ENCODE measurements around the gene CEP162. TPM values are rescaled to one million over a fixed set of nuclear protein-coding genes. Genes with fewer than 3 reads are reported as not detected.
"Not testable (repeated sequence)": the region's sequence is repeated elsewhere in the genome, so short reads cannot be mapped to it uniquely, and the experiment has no call there.

CEP162 gene
- total RNA-seq, 2 donors from 2014 or later, result 3.5 to 5.6 TPM

GRCh38 chr6:84119277-84119676, 108.2 kb downstream of the CEP162 start:
- peaks cover 2 to 4% of the 10 kb centered on the region in 2 donors for H3K36me3 Mint-ChIP-seq (ENCODE audit: insufficient read depth in 2 of 2)
- no peak for ATAC-seq (replicated peaks in 1 of 2)

GRCh38 chr6:84118191-84118590, 109.3 kb downstream of the CEP162 start:
- no peak for DNase-seq
- H3K4me1 Mint-ChIP-seq (ENCODE audit: low read depth), result no peaks in the 10 kb centered on the region
- no peak overlapping the region for H3K4me3 Mint-ChIP-seq
- H3K9me3 Mint-ChIP-seq, result peaks cover 4 to 9% of the 10 kb centered on the region in 2 donors
- H3K36me3 Mint-ChIP-seq (ENCODE audit: insufficient read depth in 2 of 2), result peaks cover 1 to 4% of the 10 kb centered on the region in 2 donors
- H3K27ac Mint-ChIP-seq, result no peak overlapping the region
- no peak for ATAC-seq (replicated peaks in 1 of 2)
- H3K27me3 Mint-ChIP-seq (ENCODE audit: low read depth), result peaks cover 8% of the 10 kb centered on the region

More at GRCh38 chr6:84119277-84119676, 108.2 kb downstream of the CEP162 start:
- Mint-ChIP-seq H3K4me3 (no peak overlapping the region), H3K27ac (no peak overlapping the region), H3K9me3 (peaks cover 4 to 9% of the 10 kb centered on the region in 2 donors), H3K4me1 (ENCODE audit: low read depth) (no peaks in the 10 kb centered on the region), H3K27me3 (ENCODE audit: low read depth) (peaks cover 4% of the 10 kb centered on the region)
- no peak for DNase-seq

GRCh38 chr6:84114933-84115594, 112.4 kb downstream of the CEP162 start:
- H3K4me1 Mint-ChIP-seq (ENCODE audit: low read depth); DNase-seq; H3K27me3 Mint-ChIP-seq (ENCODE audit: low read depth); H3K36me3 Mint-ChIP-seq (ENCODE audit: insufficient read depth in 2 of 2); H3K4me3 Mint-ChIP-seq; H3K9me3 Mint-ChIP-seq; ATAC-seq (replicated peaks in 1 of 2); H3K27ac Mint-ChIP-seq: not testable (repeated sequence)

- not testable (repeated sequence) for H3K4me3 Mint-ChIP-seq; H3K27ac Mint-ChIP-seq; H3K9me3 Mint-ChIP-seq; H3K36me3 Mint-ChIP-seq (ENCODE audit: insufficient read depth in 2 of 2); ATAC-seq (replicated peaks in 1 of 2); H3K4me1 Mint-ChIP-seq (ENCODE audit: low read depth); H3K27me3 Mint-ChIP-seq (ENCODE audit: low read depth); DNase-seq
Observed at GRCh38 chr6:84111351-84111750, 116.1 kb downstream of the CEP162 start.

GRCh38 chr6:84107495-84107894, 119.9 kb downstream of the CEP162 start:
- H3K9me3 Mint-ChIP-seq, result peaks cover 2 to 5% of the 10 kb centered on the region in 2 donors
- no peaks in the 10 kb centered on the region for H3K36me3 Mint-ChIP-seq (ENCODE audit: insufficient read depth in 2 of 2)
- DNase-seq (no peak), ATAC-seq (replicated peaks in 1 of 2) (no peak)
- no peak overlapping the region for H3K4me3 Mint-ChIP-seq
- H3K27me3 Mint-ChIP-seq (ENCODE audit: low read depth), result peaks cover 14% of the 10 kb centered on the region
- H3K4me1 Mint-ChIP-seq (ENCODE audit: low read depth), result no peaks in the 10 kb centered on the region
- H3K27ac Mint-ChIP-seq, result no peak overlapping the region

GRCh38 chr6:84105215-84105924, 122.1 kb downstream of the CEP162 start:
- DNase-seq; H3K27ac Mint-ChIP-seq; H3K9me3 Mint-ChIP-seq; H3K4me3 Mint-ChIP-seq; H3K36me3 Mint-ChIP-seq (ENCODE audit: insufficient read depth in 2 of 2); H3K4me1 Mint-ChIP-seq (ENCODE audit: low read depth); ATAC-seq (replicated peaks in 1 of 2): not testable (repeated sequence)
- H3K27me3 Mint-ChIP-seq (ENCODE audit: low read depth), result peaks cover 27% of the 10 kb centered on the region

- peaks cover 28% of the 10 kb centered on the region for H3K27me3 Mint-ChIP-seq (ENCODE audit: low read depth)
- no peaks in the 10 kb centered on the region for H3K4me1 Mint-ChIP-seq (ENCODE audit: low read depth)
- no peaks in the 10 kb centered on the region for H3K36me3 Mint-ChIP-seq (ENCODE audit: insufficient read depth in 2 of 2)
- no peak overlapping the region for H3K4me3 Mint-ChIP-seq
- no peak overlapping the region for H3K27ac Mint-ChIP-seq
- DNase-seq (no peak), ATAC-seq (replicated peaks in 1 of 2) (no peak)
- peaks cover 0 to 6% of the 10 kb centered on the region in 2 donors for H3K9me3 Mint-ChIP-seq
Observed at GRCh38 chr6:84103029-84103428, 124.4 kb downstream of the CEP162 start.

- ATAC-seq (replicated peaks in 1 of 2), result no peak
- Mint-ChIP-seq H3K4me3 (no peak overlapping the region), H3K9me3 (peaks cover 0 to 2% of the 10 kb centered on the region in 2 donors)
Observed at GRCh38 chr6:84095156-84095555, 132.3 kb downstream of the CEP162 start.

GRCh38 chr6:84093441-84094435, 133.7 kb downstream of the CEP162 start:
- DNase-seq (no peak), ATAC-seq (replicated peaks in 1 of 2) (no peak)
- Mint-ChIP-seq H3K27ac (no peak overlapping the region), H3K27me3 (ENCODE audit: low read depth) (no peaks in the 10 kb centered on the region), H3K4me1 (ENCODE audit: low read depth) (no peaks in the 10 kb centered on the region), H3K36me3 (ENCODE audit: insufficient read depth in 2 of 2) (no peaks in the 10 kb centered on the region), H3K9me3 (peaks cover 0 to 2% of the 10 kb centered on the region in 2 donors), H3K4me3 (no peak overlapping the region)

More at GRCh38 chr6:84095156-84095555, 132.3 kb downstream of the CEP162 start:
- no peak for DNase-seq
- H3K36me3 Mint-ChIP-seq (ENCODE audit: insufficient read depth in 2 of 2), result no peaks in the 10 kb centered on the region
- H3K4me1 Mint-ChIP-seq (ENCODE audit: low read depth), result no peaks in the 10 kb centered on the region
- H3K27me3 Mint-ChIP-seq (ENCODE audit: low read depth), result no peaks in the 10 kb centered on the region
- no peak overlapping the region for H3K27ac Mint-ChIP-seq

- H3K27ac Mint-ChIP-seq, result no peak overlapping the region
Observed at GRCh38 chr6:84089552-84089951, 137.9 kb downstream of the CEP162 start.

GRCh38 chr6:84089081-84089480, 138.4 kb downstream of the CEP162 start:
- no peak overlapping the region for H3K4me3 Mint-ChIP-seq

More at GRCh38 chr6:84089552-84089951, 137.9 kb downstream of the CEP162 start:
- no peak for ATAC-seq (replicated peaks in 1 of 2)
- H3K9me3 Mint-ChIP-seq, result peaks cover 0 to 2% of the 10 kb centered on the region in 2 donors
- H3K36me3 Mint-ChIP-seq (ENCODE audit: insufficient read depth in 2 of 2), result no peaks in the 10 kb centered on the region
- peaks cover 14% of the 10 kb centered on the region for H3K27me3 Mint-ChIP-seq (ENCODE audit: low read depth)
- H3K4me3 Mint-ChIP-seq, result no peak overlapping the region
- H3K4me1 Mint-ChIP-seq (ENCODE audit: low read depth), result no peaks in the 10 kb centered on the region
- no peak for DNase-seq

GRCh38 chr6:84086545-84087429, 140.7 kb downstream of the CEP162 start:
- Mint-ChIP-seq H3K4me3 (no peak overlapping the region), H3K36me3 (ENCODE audit: insufficient read depth in 2 of 2) (no peaks in the 10 kb centered on the region), H3K27ac (no peak overlapping the region), H3K9me3 (no peaks in the 10 kb centered on the region), H3K27me3 (ENCODE audit: low read depth) (peaks cover 14% of the 10 kb centered on the region), H3K4me1 (ENCODE audit: low read depth) (no peaks in the 10 kb centered on the region)
- DNase-seq (no peak), ATAC-seq (replicated peaks in 1 of 2) (no peak)

More at GRCh38 chr6:84089081-84089480, 138.4 kb downstream of the CEP162 start:
- no peaks in the 10 kb centered on the region for H3K4me1 Mint-ChIP-seq (ENCODE audit: low read depth)
- H3K27me3 Mint-ChIP-seq (ENCODE audit: low read depth), result peaks cover 14% of the 10 kb centered on the region
- H3K36me3 Mint-ChIP-seq (ENCODE audit: insufficient read depth in 2 of 2), result no peaks in the 10 kb centered on the region
- DNase-seq (no peak), ATAC-seq (replicated peaks in 1 of 2) (no peak)
- no peak overlapping the region for H3K27ac Mint-ChIP-seq
- H3K9me3 Mint-ChIP-seq, result peaks cover 0 to 2% of the 10 kb centered on the region in 2 donors

Measured in activated T-cell treated with anti-CD3 and anti-CD28 coated beads, Interleukin-2, amount 50 U/mL, for 72 hours (primary cell).